Measurements from ENCODE around the gene ITGAV.

The ITGAV gene

DNA sequence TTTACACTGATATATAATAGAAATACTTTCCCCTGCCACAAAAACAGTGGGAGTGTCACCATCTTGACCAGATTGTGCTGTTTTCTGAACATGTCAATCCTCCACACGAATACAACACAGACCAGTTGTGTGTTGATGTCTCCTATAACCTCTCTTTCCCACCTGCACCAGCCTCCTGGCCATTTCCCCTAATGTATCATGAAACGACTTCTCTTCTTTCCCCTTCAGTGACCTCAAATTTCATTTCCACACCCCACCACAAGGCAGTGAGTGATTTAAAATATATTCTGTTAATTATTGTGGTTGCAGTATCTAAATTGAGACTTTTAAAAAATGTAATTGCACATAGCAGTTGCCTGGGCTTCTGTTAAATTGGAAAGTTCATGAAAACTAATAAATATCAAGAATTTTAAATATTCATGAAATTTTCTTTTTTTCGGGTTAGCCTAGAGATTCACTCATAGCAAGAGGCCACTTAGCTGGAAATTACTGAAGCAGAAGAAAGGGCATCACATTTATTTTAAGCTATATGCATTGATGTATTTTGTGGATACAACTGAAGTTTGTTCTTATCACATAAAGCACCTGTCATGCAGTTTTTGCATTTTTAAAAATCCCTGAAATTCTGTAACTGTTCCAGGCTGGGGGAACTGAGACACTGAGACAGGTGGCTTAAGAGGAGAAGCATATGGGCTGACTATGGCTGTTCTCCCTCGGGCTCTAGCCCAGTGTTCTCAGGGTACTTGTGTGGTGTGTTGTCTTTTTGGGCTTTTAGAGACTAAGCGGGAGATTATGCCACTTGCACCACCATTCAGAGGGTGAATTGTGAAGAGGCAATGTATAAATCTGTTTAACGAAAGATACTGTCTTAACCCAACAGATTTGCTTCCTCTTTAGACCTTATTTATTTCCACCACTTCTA is 119.9 kb downstream of the ITGAV start:
- ChIA-PET POLR2A (ENCODE audit: low non-redundant PET) (no interaction called here), CTCF (no interaction called here)
- no peak for DNase-seq (ENCODE audit: low spot score)
- H3K27ac ChIP-seq = no peak overlapping the region
- TF ChIP-seq, protein P1, sequence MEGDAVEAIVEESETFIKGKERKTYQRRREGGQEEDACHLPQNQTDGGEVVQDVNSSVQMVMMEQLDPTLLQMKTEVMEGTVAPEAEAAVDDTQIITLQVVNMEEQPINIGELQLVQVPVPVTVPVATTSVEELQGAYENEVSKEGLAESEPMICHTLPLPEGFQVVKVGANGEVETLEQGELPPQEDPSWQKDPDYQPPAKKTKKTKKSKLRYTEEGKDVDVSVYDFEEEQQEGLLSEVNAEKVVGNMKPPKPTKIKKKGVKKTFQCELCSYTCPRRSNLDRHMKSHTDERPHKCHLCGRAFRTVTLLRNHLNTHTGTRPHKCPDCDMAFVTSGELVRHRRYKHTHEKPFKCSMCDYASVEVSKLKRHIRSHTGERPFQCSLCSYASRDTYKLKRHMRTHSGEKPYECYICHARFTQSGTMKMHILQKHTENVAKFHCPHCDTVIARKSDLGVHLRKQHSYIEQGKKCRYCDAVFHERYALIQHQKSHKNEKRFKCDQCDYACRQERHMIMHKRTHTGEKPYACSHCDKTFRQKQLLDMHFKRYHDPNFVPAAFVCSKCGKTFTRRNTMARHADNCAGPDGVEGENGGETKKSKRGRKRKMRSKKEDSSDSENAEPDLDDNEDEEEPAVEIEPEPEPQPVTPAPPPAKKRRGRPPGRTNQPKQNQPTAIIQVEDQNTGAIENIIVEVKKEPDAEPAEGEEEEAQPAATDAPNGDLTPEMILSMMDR (conservative IDR thresholded peaks at IDR 0.05; ENCODE audit: low read depth) = no peak

DNA sequence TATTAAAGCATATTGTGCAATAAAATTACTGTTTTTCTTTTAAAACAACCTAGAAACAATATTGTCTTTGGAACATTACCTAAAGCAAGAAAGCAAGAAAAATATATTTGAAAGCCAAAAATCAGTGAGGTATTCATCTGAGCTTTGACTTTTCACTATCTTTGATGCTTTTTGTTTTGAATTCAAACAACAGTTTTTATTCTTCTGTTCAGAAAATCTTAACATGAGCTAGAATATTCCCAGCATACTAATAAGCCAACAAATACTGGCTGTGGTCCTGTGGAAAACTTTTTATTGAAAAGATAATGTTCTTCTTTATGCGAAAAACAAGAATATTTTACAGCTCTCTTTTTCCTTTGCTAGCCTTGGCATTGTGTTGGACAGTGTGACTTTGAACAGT is 123.8 kb downstream of the ITGAV start:
- H3K27ac ChIP-seq = no peak overlapping the region
- ChIA-PET POLR2A (ENCODE audit: low non-redundant PET) (no interaction called here), CTCF (no interaction called here)
- TF ChIP-seq, protein P1 (conservative IDR thresholded peaks at IDR 0.05; ENCODE audit: low read depth) = no peak
- DNase-seq (ENCODE audit: low spot score) = no peak

DNA sequence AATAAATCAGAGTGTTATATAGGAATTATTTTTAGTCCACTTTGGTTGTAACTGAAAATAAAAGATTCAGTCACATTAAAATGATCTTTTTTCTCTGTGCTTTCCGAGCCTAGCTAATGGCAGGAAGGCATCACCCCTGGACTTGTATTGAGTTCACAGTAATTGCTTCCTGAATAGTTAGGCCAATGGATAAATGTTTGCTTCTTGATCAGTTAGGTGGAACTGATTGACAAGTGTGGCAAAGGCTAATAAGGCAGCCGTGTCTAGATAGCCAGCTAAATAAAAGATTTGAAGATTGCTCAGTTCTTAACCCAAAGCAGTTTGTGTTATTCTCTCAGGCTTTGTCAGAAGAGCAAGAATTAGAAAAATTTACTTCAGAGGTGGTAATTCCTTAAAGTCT is 124.8 kb downstream of the ITGAV start:
- CTCF ChIA-PET = no interaction called here
- TF ChIP-seq, protein P1 (conservative IDR thresholded peaks at IDR 0.05; ENCODE audit: low read depth) = no peak
- DNase-seq (ENCODE audit: low spot score) = no peak
- H3K27ac ChIP-seq = no peak overlapping the region
- POLR2A ChIA-PET (ENCODE audit: low non-redundant PET) = no interaction called here

DNA sequence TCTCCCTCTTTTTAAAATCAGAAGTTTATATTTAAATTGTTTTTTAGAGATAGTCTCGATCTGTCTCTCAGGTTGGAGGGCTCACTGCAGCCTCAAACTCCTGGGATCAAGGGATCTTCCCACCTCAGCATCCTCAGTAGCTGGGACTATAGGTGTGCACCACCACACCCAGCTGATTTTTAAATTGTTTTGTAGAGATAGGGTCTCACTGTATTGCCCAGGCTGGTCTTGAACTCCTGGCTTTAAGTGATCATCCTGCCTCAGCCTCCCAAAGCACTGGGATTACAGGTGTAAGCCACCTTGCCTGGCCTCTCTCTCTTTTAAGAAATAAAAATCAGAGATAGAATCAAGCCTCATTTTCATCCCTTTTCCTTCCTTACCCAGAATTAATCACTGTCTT is 126.1 kb downstream of the ITGAV start:
- CTCF ChIA-PET = interaction anchor here (0.6 kb wide), 1 partner anchor 16 kb away, joined by 3 read pairs; no protein-coding TSS in a partner anchor
- no peak overlapping the region for H3K27ac ChIP-seq
- TF ChIP-seq, protein P1 (conservative IDR thresholded peaks at IDR 0.05; ENCODE audit: low read depth) = no peak
- DNase-seq (ENCODE audit: low spot score) = no peak
- POLR2A ChIA-PET (ENCODE audit: low non-redundant PET) = no interaction called here

DNA sequence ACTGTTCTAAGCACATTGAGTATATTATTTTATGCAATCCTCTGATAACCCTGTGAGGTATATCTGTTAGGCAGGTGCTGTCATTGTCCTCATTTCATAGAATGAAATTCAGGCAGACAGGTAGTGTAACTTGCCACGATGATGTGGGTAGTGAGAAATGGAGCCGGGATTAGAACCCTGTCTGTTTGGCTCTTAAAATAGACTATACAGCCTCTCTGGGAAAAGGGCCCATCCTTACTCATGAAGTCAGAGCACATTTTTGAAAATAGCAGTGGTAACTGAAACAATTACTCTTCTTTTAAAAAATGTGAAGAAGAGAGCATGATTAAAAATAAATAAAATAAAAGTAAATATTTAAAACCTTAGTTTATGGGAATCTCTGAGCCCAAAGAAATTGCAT is 127.0 kb downstream of the ITGAV start:
- no peak overlapping the region for H3K27ac ChIP-seq
- DNase-seq (ENCODE audit: low spot score) = no peak
- TF ChIP-seq, protein P1 (conservative IDR thresholded peaks at IDR 0.05; ENCODE audit: low read depth) = no peak
- CTCF ChIA-PET = no interaction called here
- POLR2A ChIA-PET (ENCODE audit: low non-redundant PET) = no interaction called here

DNA sequence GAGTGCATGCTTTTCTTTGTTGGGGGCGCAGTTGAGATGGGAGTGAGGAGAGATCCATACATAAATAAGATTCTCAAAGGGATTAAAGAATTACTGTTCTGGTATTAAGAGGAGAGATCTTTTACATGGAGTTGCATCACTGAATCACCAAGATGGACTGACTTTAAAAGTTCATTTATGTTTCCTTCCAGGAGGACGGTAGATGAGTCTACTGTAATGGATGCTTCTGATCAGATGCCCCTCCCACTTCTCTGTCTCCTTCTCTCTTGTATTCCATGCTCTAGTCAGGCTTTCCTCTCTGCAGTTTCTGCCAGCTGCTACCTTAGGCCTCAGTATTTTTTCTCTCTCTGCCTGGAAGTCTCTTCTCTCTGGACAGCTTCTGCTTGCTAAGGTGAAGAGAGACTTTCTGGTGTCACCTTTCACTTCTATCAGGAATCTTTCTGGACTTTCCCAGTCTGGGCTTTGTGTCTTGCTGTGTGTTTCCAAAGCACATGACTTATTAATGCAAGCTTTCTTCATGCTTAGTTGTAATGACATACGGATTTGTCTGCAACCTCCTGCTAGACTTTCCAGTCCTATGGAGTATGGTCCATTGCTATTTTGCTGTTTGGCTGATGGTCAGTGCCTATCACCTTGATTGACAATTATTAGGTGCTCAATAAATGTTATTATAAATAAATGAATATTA is 127.6 kb downstream of the ITGAV start:
- CTCF ChIA-PET = interaction anchor here (0.6 kb wide), 1 partner anchor 280 kb away, joined by 3 read pairs; no protein-coding TSS in a partner anchor
- TF ChIP-seq, protein P1 (conservative IDR thresholded peaks at IDR 0.05; ENCODE audit: low read depth) = no peak

More for the DNA sequence above, 127.6 kb downstream of the ITGAV start:
- no peak for DNase-seq (ENCODE audit: low spot score)
- H3K27ac ChIP-seq = no peak overlapping the region
- POLR2A ChIA-PET (ENCODE audit: low non-redundant PET) = no interaction called here

Data from RWPE1 (cell line).